ENCODE measurements around the gene BMPR1A. TPM values are rescaled to one million over a fixed set of nuclear protein-coding genes. Genes with fewer than 3 reads are reported as not detected.

The BMPR1A gene
- total RNA-seq, 6 experiments from 2014 or later, result 41.9 to 50.5 (median 46.6) TPM

DNA sequence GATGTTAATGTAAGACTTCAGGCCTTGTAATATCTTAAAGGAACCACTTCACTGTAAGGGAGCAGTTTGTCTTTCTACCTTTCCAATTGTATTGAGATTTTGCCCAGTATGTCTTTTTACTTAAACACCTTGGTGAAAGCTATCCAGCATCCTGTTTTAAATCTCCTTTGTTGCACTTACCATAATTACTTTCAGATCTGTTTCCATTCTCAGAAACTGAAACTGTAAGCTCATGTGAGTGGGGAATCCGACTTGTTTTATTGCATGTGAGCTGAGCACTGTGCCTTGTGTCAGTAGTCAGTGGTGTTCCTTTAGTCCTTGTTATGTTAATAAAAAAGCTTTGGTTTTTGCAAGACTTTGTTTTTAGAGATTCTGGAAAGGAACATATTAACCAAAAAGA lies 42.2 kb downstream of the BMPR1A start:
- Mint-ChIP-seq H3K27me3 (ENCODE audit: insufficient read depth) (peaks cover 3% of the 10 kb centered on the region; the same call in 1 of the 2 replicates), H3K36me3 (ENCODE audit: low read depth) (peaks cover 4% of the 10 kb centered on the region; the same call in 1 of the 2 replicates), H3K27ac (peak overlapping the region; percentile 41; the same call in 1 of the 2 replicates), H3K4me3 (peak overlapping the region; percentile 71), H3K4me1 (ENCODE audit: low read depth) (peaks cover 53% of the 10 kb centered on the region), H3K9me3 (no peaks in the 10 kb centered on the region)
- no peak for DNase-seq
- TF ChIP-seq, protein P1, sequence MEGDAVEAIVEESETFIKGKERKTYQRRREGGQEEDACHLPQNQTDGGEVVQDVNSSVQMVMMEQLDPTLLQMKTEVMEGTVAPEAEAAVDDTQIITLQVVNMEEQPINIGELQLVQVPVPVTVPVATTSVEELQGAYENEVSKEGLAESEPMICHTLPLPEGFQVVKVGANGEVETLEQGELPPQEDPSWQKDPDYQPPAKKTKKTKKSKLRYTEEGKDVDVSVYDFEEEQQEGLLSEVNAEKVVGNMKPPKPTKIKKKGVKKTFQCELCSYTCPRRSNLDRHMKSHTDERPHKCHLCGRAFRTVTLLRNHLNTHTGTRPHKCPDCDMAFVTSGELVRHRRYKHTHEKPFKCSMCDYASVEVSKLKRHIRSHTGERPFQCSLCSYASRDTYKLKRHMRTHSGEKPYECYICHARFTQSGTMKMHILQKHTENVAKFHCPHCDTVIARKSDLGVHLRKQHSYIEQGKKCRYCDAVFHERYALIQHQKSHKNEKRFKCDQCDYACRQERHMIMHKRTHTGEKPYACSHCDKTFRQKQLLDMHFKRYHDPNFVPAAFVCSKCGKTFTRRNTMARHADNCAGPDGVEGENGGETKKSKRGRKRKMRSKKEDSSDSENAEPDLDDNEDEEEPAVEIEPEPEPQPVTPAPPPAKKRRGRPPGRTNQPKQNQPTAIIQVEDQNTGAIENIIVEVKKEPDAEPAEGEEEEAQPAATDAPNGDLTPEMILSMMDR (IDR thresholded peaks at IDR 0.05), result no peak

DNA sequence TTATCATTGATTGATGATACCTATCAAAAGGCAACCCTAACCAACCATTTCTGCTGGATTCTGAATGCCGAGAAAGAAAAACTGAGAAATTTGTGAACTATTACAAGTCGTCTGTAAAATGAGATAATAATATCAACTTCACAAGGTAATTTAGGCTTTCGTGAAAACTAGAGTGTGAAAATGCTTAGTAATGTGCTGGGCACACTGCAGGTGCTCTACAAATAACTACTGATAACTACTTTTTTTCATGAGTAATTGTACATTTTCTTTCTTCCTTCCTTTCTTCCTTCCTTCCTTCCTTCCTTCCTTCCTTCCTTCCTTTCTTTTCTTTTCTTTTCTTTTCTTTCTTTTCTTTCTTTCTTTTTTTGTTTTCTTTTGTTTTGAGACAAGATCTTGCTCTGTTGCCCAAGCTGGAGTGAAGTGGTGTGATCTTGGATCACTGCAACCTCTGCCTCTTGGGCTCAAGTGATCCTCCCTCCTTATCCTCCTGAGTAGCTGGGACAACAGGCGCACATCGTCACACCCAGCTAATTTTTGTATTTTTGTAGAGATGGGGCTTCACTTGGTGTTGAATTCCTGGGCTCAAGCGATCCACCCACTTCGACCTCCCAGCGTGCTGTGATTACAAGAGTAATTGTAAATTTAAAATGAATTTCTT lies 42.9 kb downstream of the BMPR1A start:
- H3K4me3 Mint-ChIP-seq, result peak overlapping the region; percentile 71; the same call in 1 of the 2 replicates
- TF ChIP-seq, protein P1 (IDR thresholded peaks at IDR 0.05), result no peak
- peaks cover 54% of the 10 kb centered on the region for H3K4me1 Mint-ChIP-seq (ENCODE audit: low read depth)
- peaks cover 3% of the 10 kb centered on the region; the same call in 1 of the 2 replicates for H3K27me3 Mint-ChIP-seq (ENCODE audit: insufficient read depth)
- no peaks in the 10 kb centered on the region for H3K9me3 Mint-ChIP-seq
- H3K27ac Mint-ChIP-seq, result peak overlapping the region; percentile 40
- DNase-seq, result no peak
- H3K36me3 Mint-ChIP-seq (ENCODE audit: low read depth), result peaks cover 4% of the 10 kb centered on the region; the same call in 1 of the 2 replicates

DNA sequence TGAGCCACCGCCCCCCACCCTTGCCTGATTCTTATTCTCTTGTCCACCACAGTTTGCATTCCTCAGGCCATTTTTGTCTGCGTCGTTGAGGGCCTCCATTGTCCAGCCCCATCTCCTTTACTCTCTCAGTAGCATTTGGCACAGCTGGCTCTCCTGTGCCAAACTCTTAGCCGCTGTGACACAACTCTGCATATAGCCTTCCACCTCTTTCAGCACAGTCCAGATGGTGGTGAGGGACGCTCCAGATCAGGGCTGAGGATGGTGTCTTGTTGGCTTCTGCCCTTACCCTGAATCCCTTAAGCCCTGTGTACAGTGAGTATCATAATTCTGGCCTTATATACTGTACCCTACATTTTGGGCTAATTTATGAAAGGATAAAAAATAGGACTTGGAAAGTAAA lies 45.6 kb downstream of the BMPR1A start:
- no peak for DNase-seq
- Mint-ChIP-seq H3K27me3 (ENCODE audit: insufficient read depth) (peaks cover 3% of the 10 kb centered on the region), H3K9me3 (no peaks in the 10 kb centered on the region), H3K27ac (0 out of 2 replicates have a peak overlapping the region, but pooled peaks have one; percentile 26), H3K4me1 (ENCODE audit: low read depth) (peaks cover 52% of the 10 kb centered on the region), H3K4me3 (no peak overlapping the region), H3K36me3 (ENCODE audit: low read depth) (peaks cover 4% of the 10 kb centered on the region; the same call in 1 of the 2 replicates)
- TF ChIP-seq, protein P1 (IDR thresholded peaks at IDR 0.05), result no peak

DNA sequence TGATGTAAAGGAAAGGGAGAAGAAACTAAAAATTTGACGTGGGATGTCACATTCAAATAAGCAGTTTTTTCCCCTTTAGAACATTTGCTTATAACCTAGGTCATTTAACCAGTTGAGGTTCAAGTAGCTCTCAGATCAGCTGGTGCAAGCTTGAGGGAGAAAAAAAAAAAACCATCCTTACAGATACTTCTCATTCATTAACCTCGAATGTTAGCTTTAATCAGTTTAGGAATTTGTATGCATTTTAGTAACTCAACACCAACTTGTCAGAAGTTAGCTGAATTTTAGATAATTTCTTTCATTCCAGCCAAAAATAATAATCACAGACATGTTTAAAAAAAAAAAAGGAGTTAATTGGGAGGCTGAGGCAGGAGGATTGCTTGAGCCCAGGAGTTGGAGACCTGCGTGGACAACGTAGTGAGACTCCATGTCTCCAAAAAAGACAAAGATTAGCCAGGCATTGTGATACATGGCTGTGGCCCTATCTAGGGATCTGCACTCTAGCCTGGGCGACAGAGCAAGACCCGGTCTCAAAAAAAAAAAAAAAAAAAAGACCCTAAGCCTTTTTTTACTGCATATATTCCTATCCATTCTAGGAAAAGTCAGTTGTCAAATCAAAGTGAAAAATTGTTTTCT lies 46.2 kb downstream of the BMPR1A start:
- H3K36me3 Mint-ChIP-seq (ENCODE audit: low read depth), result peaks cover 4% of the 10 kb centered on the region; the same call in 1 of the 2 replicates
- no peak for DNase-seq
- 0 out of 2 replicates have a peak overlapping the region, but pooled peaks have one; percentile 26 for H3K27ac Mint-ChIP-seq
- no peaks in the 10 kb centered on the region for H3K9me3 Mint-ChIP-seq
- peaks cover 3% of the 10 kb centered on the region for H3K27me3 Mint-ChIP-seq (ENCODE audit: insufficient read depth)
- TF ChIP-seq, protein P1 (IDR thresholded peaks at IDR 0.05), result no peak
- H3K4me1 Mint-ChIP-seq (ENCODE audit: low read depth), result peaks cover 49% of the 10 kb centered on the region
- 0 out of 2 replicates have a peak overlapping the region, but pooled peaks have one; percentile 7 for H3K4me3 Mint-ChIP-seq

DNA sequence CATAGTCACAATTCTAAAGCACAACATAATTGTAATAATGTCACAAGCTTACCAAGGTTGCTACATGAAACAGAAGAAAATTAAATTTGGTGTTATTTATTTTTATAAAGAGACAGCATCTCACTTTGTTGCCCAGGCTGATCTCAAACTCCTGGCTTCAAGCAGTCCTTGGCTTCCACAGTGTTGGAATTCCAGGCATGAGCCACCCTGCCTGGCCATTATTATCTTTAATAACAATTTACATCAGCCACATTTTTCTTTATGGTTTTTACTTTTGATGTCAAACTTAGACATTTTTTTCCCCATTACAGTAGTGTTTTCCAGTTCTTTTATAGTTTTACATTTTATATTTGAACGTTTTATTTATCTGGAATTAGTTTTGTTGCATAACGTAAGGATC lies 46.7 kb downstream of the BMPR1A start:
- Mint-ChIP-seq H3K4me1 (ENCODE audit: low read depth) (peaks cover 46% of the 10 kb centered on the region), H3K9me3 (no peaks in the 10 kb centered on the region), H3K36me3 (ENCODE audit: low read depth) (peaks cover 4% of the 10 kb centered on the region; the same call in 1 of the 2 replicates), H3K4me3 (no peak overlapping the region), H3K27me3 (ENCODE audit: insufficient read depth) (peaks cover 3% of the 10 kb centered on the region), H3K27ac (no peak overlapping the region)
- no peak for DNase-seq
- TF ChIP-seq, protein P1 (IDR thresholded peaks at IDR 0.05), result no peak
